MCF 10A (cell line): ENCODE measurements around the gene ASXL3. TPM values are rescaled to one million over a fixed set of nuclear protein-coding genes. Genes with fewer than 3 reads are reported as not detected.

Source experiments
- BruUV-seq: library from RNA; stranded (reverse); fragments of 400-500 nt; replicated peaks from 2 replicates; lab custom pipeline; 2021; lab: Mats Ljungman, UMichigan
- CTCF ChIA-PET: fragments of 300-600 bp; sonication (Branson Sonifier 250); formaldehyde crosslinking; extraction: SDS; loops from one replicate; lab custom pipeline; 2021; ENCODE audit warnings: antibody characterized with exemption, inconsistent platforms; lab: Yijun Ruan, JAX
- POLR2A ChIA-PET: fragments of 300-600, 350-650 bp; sonication (Branson Sonifier 250); formaldehyde crosslinking; extraction: SDS; loops from one replicate; lab custom pipeline; 2020; ENCODE audit warnings: antibody characterized with exemption, inconsistent platforms; lab: Yijun Ruan, JAX
- DNase-seq: peaks from one replicate; pipeline ENCODE4 v3.0.0-alpha.2; 2018; ENCODE audit not compliant: unreplicated experiment
- H3K27ac Mint-ChIP-seq: one replicate; pipeline ENCODE4 v1.8.0; 2022; ENCODE audit warnings: mild to moderate bottlenecking, low read depth, mixed read lengths; ENCODE audit not compliant: unreplicated experiment
- H3K27me3 Mint-ChIP-seq: one replicate; pipeline ENCODE4 v1.8.0; 2022; ENCODE audit warnings: mixed read lengths; ENCODE audit not compliant: insufficient read depth, unreplicated experiment
- H3K36me3 Mint-ChIP-seq: one replicate; pipeline ENCODE4 v1.8.0; 2022; ENCODE audit warnings: mild to moderate bottlenecking, moderate library complexity, mixed read lengths; ENCODE audit not compliant: insufficient read depth, unreplicated experiment
- H3K4me1 Mint-ChIP-seq: one replicate; pipeline ENCODE4 v1.8.0; 2022; ENCODE audit warnings: mixed read lengths; ENCODE audit not compliant: insufficient read depth, unreplicated experiment
- H3K4me3 Mint-ChIP-seq: one replicate; pipeline ENCODE4 v1.8.0; 2022; ENCODE audit warnings: mild to moderate bottlenecking, moderate library complexity, mixed read lengths; ENCODE audit not compliant: unreplicated experiment
- H3K9me3 Mint-ChIP-seq: one replicate; pipeline ENCODE4 v1.8.0; 2022; ENCODE audit warnings: mixed read lengths; ENCODE audit not compliant: unreplicated experiment
- intact Hi-C: fragments of 100-400 bp; cut with micrococcal nuclease; formaldehyde crosslinking; loops from 2 replicates; pipeline ENCODE4 v1.14.1; 2022
- total RNA-seq: library from RNA; stranded (reverse); gene quantifications from 2 replicates; pipeline ENCODE4 v1.2.3, GENCODE V29; 2022
- TF ChIP-seq, protein P1 (sequence below): fragments of 200-600 bp; IDR thresholded peaks from one replicate; pipeline ENCODE4 v1.8.0; 2022; ENCODE audit warnings: antibody characterized with exemption, mild to moderate bottlenecking; ENCODE audit not compliant: unreplicated experiment

Gene ASXL3
- total RNA-seq, 1 experiment from 2014 or later = not detected

DNA sequence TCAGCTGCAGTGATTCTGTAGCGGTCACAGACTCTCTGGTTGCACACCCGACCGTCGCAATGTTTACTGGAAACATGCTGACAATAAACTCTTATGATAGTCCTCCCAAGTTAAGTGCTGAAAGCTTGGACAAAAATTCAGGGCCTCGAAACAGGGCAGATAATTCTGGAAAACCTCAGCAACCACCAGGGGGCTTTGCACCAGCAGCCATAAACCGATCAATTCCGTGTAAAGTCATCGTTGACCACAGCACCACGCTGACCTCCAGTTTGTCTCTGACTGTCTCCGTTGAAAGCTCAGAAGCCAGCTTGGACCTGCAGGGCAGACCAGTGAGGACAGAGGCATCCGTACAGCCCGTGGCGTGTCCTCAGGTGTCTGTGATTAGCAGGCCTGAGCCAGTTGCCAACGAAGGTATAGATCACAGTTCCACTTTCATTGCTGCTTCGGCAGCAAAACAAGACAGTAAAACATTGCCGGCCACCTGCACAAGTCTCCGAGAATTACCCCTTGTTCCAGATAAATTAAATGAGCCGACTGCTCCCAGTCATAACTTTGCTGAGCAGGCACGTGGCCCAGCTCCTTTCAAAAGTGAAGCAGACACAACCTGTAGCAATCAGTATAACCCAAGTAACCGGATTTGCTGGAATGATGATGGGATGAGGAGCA lies 166.1 kb downstream of the ASXL3 start:
- Mint-ChIP-seq H3K36me3 (no peaks in the 10 kb centered on the region), H3K4me1 (no peaks in the 10 kb centered on the region), H3K9me3 (no peaks in the 10 kb centered on the region), H3K27me3 (peaks cover 14% of the 10 kb centered on the region), H3K4me3 (no peak overlapping the region), H3K27ac (no peak overlapping the region)
- ChIA-PET CTCF (interaction anchor here (1.3 kb wide), 1 partner anchor 26 kb away, joined by 4 read pairs; no protein-coding TSS in a partner anchor), POLR2A (no interaction called here)
- TF ChIP-seq, protein P1, sequence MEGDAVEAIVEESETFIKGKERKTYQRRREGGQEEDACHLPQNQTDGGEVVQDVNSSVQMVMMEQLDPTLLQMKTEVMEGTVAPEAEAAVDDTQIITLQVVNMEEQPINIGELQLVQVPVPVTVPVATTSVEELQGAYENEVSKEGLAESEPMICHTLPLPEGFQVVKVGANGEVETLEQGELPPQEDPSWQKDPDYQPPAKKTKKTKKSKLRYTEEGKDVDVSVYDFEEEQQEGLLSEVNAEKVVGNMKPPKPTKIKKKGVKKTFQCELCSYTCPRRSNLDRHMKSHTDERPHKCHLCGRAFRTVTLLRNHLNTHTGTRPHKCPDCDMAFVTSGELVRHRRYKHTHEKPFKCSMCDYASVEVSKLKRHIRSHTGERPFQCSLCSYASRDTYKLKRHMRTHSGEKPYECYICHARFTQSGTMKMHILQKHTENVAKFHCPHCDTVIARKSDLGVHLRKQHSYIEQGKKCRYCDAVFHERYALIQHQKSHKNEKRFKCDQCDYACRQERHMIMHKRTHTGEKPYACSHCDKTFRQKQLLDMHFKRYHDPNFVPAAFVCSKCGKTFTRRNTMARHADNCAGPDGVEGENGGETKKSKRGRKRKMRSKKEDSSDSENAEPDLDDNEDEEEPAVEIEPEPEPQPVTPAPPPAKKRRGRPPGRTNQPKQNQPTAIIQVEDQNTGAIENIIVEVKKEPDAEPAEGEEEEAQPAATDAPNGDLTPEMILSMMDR = no peak
- intact Hi-C loops = no loop called here
- DNase-seq = no peak
- no TSS peak for BruUV-seq

DNA sequence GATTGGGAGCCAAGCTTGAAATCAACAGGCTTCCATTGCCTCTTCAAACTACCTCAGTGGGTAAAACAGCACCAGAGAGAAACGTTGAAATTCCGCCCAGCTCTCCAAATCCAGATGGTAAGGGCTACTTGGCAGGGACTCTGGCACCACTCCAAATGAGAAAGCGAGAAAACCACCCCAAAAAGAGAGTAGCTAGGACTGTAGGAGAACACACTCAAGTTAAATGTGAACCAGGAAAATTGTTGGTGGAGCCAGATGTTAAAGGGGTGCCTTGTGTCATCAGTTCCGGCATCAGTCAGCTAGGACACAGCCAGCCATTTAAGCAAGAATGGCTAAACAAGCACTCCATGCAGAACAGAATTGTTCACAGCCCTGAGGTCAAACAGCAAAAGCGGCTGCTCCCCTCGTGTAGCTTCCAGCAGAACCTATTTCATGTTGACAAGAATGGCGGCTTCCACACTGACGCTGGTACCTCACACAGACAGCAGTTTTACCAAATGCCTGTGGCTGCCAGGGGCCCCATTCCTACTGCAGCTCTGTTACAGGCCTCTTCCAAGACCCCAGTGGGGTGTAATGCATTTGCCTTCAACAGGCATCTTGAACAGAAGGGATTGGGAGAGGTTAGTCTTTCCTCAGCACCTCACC lies 167.3 kb downstream of the ASXL3 start:
- intact Hi-C loops = no loop called here
- TF ChIP-seq, protein P1 = no peak
- H3K9me3 Mint-ChIP-seq = no peaks in the 10 kb centered on the region
- H3K4me1 Mint-ChIP-seq = no peaks in the 10 kb centered on the region
- no peak overlapping the region for H3K27ac Mint-ChIP-seq
- ChIA-PET CTCF (interaction anchor here (0.7 to 1.3 kb wide), 2 partner anchors 27 to 402 kb away, joined by 3 to 4 read pairs; no protein-coding TSS in a partner anchor), POLR2A (no interaction called here)
- H3K36me3 Mint-ChIP-seq = no peaks in the 10 kb centered on the region
- H3K4me3 Mint-ChIP-seq = no peak overlapping the region
- H3K27me3 Mint-ChIP-seq = peaks cover 2% of the 10 kb centered on the region
- no TSS peak for BruUV-seq
- no peak for DNase-seq

DNA sequence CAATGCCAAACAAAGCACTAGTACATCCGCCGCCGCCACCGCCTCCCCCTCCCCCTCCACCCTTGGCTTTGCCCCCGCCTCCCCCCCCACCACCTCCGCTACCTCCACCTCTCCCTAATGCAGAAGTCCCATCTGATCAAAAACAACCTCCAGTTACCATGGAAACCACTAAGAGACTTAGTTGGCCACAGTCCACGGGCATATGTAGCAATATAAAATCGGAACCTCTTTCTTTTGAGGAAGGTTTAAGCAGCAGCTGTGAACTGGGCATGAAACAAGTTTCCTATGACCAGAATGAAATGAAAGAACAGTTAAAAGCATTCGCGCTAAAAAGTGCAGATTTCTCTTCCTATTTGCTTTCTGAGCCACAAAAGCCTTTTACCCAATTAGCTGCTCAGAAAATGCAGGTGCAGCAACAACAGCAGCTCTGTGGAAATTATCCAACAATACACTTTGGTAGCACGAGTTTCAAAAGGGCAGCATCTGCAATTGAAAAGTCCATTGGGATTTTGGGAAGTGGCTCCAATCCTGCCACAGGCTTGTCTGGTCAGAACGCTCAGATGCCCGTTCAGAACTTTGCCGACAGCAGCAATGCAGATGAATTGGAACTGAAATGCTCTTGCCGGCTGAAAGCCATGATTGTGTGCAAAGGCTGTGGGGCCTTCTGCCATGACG lies 168.0 kb downstream of the ASXL3 start:
- DNase-seq = no peak
- Mint-ChIP-seq H3K9me3 (no peaks in the 10 kb centered on the region), H3K4me1 (no peaks in the 10 kb centered on the region), H3K27ac (no peak overlapping the region), H3K4me3 (no peak overlapping the region), H3K36me3 (no peaks in the 10 kb centered on the region), H3K27me3 (no peaks in the 10 kb centered on the region)
- ChIA-PET POLR2A (no interaction called here), CTCF (interaction anchor here (0.7 to 1.1 kb wide), 2 partner anchors 403 to 514 kb away, joined by 3 read pairs; no protein-coding TSS in a partner anchor)
- BruUV-seq = no TSS peak
- intact Hi-C loops = no loop called here
- TF ChIP-seq, protein P1 = no peak

DNA sequence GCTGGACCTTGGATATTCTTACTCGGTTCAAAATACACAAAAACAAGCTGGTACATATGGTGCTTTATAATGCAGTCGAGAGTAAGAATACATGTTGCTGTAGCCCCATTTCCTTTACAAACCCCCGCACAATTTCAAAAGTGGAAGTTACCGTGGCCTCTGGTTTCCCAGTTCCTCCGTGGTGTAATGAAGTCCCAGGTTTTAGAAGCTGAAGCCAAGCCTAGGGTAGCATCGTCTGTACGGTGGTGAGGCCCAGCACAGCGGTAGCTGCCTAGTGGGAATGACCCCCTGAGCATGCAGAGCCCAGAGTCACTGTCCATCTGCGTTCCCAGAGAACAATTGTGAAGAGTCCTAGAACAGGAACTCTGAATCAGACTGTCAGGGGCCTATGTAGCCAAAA lies 171.8 kb downstream of the ASXL3 start:
- Mint-ChIP-seq H3K27me3 (no peaks in the 10 kb centered on the region), H3K4me1 (no peaks in the 10 kb centered on the region), H3K9me3 (no peaks in the 10 kb centered on the region), H3K27ac (no peak overlapping the region), H3K4me3 (no peak overlapping the region), H3K36me3 (no peaks in the 10 kb centered on the region)
- intact Hi-C loops = no loop called here
- POLR2A ChIA-PET = interaction anchor here (0.6 kb wide), 1 partner anchor 489 kb away, joined by 3 read pairs; no protein-coding TSS in a partner anchor
- DNase-seq = no peak
- no TSS peak for BruUV-seq
- CTCF ChIA-PET = interaction anchor here (1.3 kb wide), 1 partner anchor 12 kb away, joined by 4 read pairs; no protein-coding TSS in a partner anchor
- TF ChIP-seq, protein P1 = no peak
